GM12873 (cell line): ENCODE measurements around the gene APOL4.

Experiments
- CTCF ChIP-seq: IDR thresholded peaks from 2 replicates; pipeline ENCODE4 v1.5.1; 2012; ENCODE audit warnings: low read depth, mild to moderate bottlenecking, moderate library complexity, low read length, control low read depth; ENCODE audit not compliant: insufficient read depth; ENCODE audit errors: missing control alignments

Gene APOL4

GRCh38 chr22:36218648-36219193 is 17.1 kb upstream of the APOL4 start:
- TF ChIP-seq CTCF: no peak

- no peak for TF ChIP-seq CTCF
Observed at GRCh38 chr22:36215981-36216380, 14.4 kb upstream of the APOL4 start.

- TF ChIP-seq CTCF: no peak
Observed at GRCh38 chr22:36213586-36213985, 12.0 kb upstream of the APOL4 start.

- TF ChIP-seq CTCF: no peak
Observed at GRCh38 chr22:36212901-36213300, 11.3 kb upstream of the APOL4 start.

- no peak for TF ChIP-seq CTCF
Observed at GRCh38 chr22:36211237-36211861, 9.7 kb upstream of the APOL4 start.

GRCh38 chr22:36210224-36210623 is 8.6 kb upstream of the APOL4 start:
- no peak for TF ChIP-seq CTCF

- no peak for TF ChIP-seq CTCF
Observed at GRCh38 chr22:36208914-36209313, 7.3 kb upstream of the APOL4 start.
